RWPE1 (cell line): ENCODE results near the gene BRIP1.

Source experiments
- CTCF ChIA-PET: fragments of 350-600 bp; sonication (Branson Sonifier 250); formaldehyde crosslinking; extraction: SDS; loops from one replicate; lab custom pipeline; 2021; lab: Yijun Ruan, JAX
- POLR2A ChIA-PET: fragments of 400-600 bp; formaldehyde crosslinking; extraction: SDS; loops from one replicate; lab custom pipeline; 2020; ENCODE audit warnings: antibody characterized with exemption; ENCODE audit not compliant: low non-redundant PET; lab: Yijun Ruan, JAX
- DNase-seq: peaks from one replicate; pipeline ENCODE4 v3.0.0; 2012; ENCODE audit warnings: low spot score
- H3K27ac ChIP-seq: fragments of 450-650 bp; 2 replicates; pipeline ENCODE4 v1.5.1; 2017
- TF ChIP-seq, protein P1 (sequence below): fragments of 450-650 bp; conservative IDR thresholded peaks from 2 replicates; pipeline ENCODE4 v1.5.1; 2017; ENCODE audit warnings: low read depth, mild to moderate bottlenecking

Gene BRIP1

DNA sequence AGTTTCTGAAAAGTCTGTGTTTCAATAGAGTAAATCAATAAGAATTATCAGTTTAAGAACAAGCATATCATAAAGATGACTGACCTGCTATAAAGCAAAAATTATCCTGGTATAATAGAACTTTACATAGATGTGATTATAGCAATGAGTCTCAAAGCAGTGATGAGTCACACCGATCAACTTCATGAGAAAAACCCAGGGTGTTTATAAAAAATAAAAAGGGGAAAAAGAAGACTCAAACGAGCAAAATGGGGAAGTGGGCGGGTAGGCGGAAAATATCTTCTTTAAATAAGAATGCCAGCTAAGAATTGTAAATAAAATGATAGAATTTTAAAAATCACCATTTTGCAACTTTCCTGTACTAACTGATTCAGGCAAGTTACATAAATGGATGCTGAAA, 46.8 kb downstream of the BRIP1 start:
- CTCF ChIA-PET: no interaction called here
- TF ChIP-seq, protein P1, sequence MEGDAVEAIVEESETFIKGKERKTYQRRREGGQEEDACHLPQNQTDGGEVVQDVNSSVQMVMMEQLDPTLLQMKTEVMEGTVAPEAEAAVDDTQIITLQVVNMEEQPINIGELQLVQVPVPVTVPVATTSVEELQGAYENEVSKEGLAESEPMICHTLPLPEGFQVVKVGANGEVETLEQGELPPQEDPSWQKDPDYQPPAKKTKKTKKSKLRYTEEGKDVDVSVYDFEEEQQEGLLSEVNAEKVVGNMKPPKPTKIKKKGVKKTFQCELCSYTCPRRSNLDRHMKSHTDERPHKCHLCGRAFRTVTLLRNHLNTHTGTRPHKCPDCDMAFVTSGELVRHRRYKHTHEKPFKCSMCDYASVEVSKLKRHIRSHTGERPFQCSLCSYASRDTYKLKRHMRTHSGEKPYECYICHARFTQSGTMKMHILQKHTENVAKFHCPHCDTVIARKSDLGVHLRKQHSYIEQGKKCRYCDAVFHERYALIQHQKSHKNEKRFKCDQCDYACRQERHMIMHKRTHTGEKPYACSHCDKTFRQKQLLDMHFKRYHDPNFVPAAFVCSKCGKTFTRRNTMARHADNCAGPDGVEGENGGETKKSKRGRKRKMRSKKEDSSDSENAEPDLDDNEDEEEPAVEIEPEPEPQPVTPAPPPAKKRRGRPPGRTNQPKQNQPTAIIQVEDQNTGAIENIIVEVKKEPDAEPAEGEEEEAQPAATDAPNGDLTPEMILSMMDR: no peak
- H3K27ac ChIP-seq: no peak overlapping the region
- DNase-seq: no peak
- POLR2A ChIA-PET: no interaction called here

DNA sequence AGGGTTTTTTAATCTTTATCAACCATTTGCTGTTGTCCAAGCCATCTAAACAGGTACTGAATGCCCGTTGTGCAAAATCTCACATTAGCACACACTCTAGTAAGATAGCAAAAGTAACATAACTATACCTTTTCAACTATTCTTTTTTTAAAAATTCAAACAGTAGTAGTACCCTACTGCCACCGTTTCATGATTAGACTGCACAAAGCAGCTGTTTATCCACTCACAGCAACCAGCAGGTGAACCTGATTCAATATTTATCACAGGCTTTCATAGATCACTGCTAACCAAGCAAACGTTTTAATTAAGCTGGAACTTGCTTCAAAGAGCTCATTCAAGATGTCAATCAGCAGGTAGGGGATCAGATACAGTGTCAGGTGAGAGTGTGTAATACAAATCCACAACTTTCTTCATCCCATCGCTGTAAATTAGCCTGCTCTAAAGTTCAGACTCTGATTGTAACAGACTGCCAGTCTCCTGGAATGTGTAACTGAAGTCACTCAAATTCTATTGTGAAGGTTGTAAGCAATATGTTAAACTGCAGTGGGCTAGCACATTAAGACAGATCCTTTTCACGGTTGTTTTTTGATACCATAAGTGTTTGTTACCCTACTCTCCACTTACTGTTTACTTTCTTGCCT, 47.3 kb downstream of the BRIP1 start:
- CTCF ChIA-PET: no interaction called here
- POLR2A ChIA-PET: no interaction called here
- TF ChIP-seq, protein P1: no peak
- DNase-seq: no peak
- H3K27ac ChIP-seq: no peak overlapping the region

DNA sequence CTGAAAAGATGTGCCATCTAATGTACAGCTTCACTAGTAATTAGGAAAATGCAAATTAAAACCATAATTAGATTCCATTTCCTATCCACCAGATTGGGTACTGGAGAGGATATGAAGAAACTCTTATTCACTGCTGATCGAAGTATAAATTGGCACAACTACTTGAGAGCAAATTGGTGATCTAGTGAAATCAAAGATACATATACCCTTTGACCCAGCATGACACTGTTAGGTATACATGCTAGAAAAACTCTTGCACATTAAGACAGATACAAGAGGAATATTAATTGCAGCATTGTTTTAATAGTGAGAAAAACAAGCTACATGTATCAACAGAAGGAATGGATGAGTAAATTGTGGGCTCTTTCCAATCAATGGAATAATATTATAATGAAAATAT, 48.8 kb downstream of the BRIP1 start:
- no peak for DNase-seq
- H3K27ac ChIP-seq: no peak overlapping the region
- ChIA-PET CTCF (interaction anchor here (1.5 kb wide), 1 partner anchor 19 kb away, joined by 3 read pairs; no protein-coding TSS in a partner anchor), POLR2A (no interaction called here)
- TF ChIP-seq, protein P1: no peak

DNA sequence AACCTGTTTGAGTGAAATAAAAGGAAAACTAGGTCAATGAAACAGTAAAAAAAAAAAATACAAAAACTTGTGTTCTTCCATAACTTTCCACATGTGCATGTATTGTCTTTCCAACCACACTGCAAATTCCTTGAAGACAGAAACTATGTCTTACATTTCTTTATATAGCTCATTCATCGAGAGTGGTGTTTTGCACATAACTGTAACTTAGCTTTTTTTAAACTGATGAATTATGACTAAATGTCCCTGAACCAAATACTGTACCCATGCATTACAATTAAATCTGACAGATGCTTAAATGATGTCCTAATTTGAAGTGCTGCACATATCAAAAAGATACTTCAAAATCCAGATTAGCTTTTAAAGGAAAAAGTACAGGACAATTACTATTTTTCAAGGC, 50.1 kb downstream of the BRIP1 start:
- TF ChIP-seq, protein P1: no peak
- POLR2A ChIA-PET: no interaction called here
- CTCF ChIA-PET: interaction anchor here (1.0 kb wide), 1 partner anchor 24 kb away, joined by 7 read pairs; no protein-coding TSS in a partner anchor
- DNase-seq: no peak
- no peak overlapping the region for H3K27ac ChIP-seq

DNA sequence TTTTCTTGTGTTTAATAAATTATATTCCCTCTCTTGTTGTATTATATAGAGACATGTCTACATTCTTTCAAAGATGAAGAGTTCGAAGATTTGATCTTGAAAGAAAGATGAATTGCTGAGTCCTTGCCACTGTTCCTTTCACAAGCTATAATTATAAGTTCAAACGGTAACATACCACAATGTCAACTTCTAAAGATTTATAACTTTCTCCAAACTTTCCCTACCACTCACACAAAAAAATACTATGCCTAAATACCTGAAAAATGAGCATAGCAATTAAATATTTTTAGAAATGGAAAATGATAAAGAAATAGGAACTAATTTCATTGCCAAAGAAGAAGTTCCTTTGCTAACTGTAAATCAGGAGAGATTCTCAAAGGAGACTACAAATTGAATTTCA, 50.6 kb downstream of the BRIP1 start:
- CTCF ChIA-PET: no interaction called here
- TF ChIP-seq, protein P1: no peak
- POLR2A ChIA-PET: no interaction called here
- H3K27ac ChIP-seq: no peak overlapping the region
- DNase-seq: no peak

DNA sequence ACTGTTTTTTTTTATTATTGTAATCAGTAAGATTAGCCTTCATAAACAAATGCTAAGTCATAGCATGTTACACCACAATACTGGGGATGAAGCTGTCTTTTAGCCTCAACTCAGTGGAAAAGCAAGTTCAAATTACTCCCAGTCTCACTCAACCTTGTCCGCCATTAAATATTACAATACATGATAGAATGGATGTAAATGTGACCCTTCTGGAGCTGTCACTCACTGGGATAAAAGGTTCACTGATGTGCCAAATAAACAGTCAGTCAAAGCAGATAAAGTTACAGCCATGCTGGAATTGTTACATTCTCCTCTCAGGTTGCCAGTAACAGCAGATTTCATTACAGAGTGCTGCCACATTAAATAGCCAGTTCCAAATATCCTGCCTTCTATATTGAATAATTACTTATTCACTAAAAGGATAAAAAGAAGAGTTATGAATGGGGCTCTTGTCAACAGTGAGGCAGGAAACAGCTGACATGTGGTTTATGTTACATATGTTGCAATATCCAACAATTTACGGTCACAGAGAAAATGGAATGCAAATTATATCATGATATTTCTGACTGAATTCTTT, 53.4 kb downstream of the BRIP1 start:
- POLR2A ChIA-PET: no interaction called here
- TF ChIP-seq, protein P1: no peak
- CTCF ChIA-PET: no interaction called here
- DNase-seq: peak; percentile 12
- no peak overlapping the region for H3K27ac ChIP-seq
